ENCODE measurements around the gene NOS1AP. TPM values are rescaled to one million over a fixed set of nuclear protein-coding genes. Genes with fewer than 3 reads are reported as not detected.

NOS1AP gene
- total RNA-seq, 1 experiment from 2014 or later, result 14.7 TPM

DNA sequence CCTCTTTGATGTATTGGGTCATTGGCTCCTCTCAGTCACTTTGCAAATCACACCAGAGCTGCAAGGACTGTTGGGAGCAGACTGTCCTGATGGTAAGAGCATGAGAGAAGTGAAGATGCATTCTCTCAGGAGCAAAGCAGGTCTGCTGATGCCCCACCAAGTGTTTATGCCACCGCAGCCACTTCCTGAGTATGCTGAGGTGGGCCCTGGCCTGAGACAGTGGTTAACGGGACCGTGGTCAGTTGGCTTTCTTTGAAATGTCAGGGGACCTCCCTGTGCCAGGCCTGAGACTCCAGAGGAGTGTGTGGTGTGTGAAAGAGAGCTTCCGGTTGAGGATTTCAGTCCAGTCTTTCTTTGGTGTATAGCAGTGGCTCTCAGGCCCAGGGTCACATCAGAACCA is 227.7 kb downstream of the NOS1AP start:
- peaks cover 30% of the 10 kb centered on the region for H3K4me1 Mint-ChIP-seq
- no peaks in the 10 kb centered on the region for H3K9me3 Mint-ChIP-seq
- ATAC-seq (no peak), DNase-seq (ENCODE audit: low spot score) (no peak)
- no peak overlapping the region for H3K27ac Mint-ChIP-seq
- TF ChIP-seq RORB (CRISPR knock-in tag; IDR thresholded peaks at IDR 0.05), result no peak
- no peak for TF ChIP-seq NR2C2 (CRISPR knock-in tag; IDR thresholded peaks at IDR 0.05)
- TF ChIP-seq, protein P1, sequence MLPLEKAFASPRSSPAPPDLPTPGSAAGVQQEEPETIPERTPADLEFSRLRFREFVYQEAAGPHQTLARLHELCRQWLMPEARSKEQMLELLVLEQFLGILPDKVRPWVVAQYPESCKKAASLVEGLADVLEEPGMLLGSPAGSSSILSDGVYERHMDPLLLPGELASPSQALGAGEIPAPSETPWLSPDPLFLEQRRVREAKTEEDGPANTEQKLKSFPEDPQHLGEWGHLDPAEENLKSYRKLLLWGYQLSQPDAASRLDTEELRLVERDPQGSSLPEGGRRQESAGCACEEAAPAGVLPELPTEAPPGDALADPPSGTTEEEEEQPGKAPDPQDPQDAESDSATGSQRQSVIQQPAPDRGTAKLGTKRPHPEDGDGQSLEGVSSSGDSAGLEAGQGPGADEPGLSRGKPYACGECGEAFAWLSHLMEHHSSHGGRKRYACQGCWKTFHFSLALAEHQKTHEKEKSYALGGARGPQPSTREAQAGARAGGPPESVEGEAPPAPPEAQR (CRISPR knock-in tag; IDR thresholded peaks at IDR 0.05), result no peak
- TF ChIP-seq GRHL2 (CRISPR knock-in tag; IDR thresholded peaks at IDR 0.05; ENCODE audit: insufficient replicate concordance, severe bottlenecking), result no peak
- CTCF ChIA-PET, result interaction anchor here (1.2 kb wide), 1 partner anchor 241 kb away, joined by 3 read pairs; no protein-coding TSS in a partner anchor
- no peaks in the 10 kb centered on the region for H3K27me3 Mint-ChIP-seq (ENCODE audit: low read depth)
- POLR2A ChIA-PET, result interaction anchor here (0.6 kb wide), 1 partner anchor 27 kb away, joined by 5 read pairs; no protein-coding TSS in a partner anchor
- H3K36me3 Mint-ChIP-seq, result no peaks in the 10 kb centered on the region
- no peak overlapping the region for H3K4me3 Mint-ChIP-seq

DNA sequence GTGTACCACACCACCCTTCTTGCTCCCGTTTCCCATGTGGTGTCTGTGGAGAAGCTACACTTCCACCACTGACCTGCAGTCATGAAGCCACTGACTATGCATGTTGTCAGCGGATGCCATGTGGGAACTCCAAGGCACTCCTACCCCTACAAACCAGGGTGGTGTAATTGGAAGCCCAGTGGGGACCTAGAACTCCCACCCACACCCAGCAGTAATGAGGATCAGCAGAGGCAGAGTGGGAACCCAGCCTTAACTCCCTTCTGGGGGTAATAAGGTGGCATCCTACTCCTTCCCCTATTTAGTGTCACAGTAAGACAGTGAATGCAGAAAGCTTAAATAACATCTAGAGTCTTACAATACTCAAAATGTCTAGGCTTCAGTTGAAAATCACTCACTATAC is 228.8 kb downstream of the NOS1AP start:
- no peaks in the 10 kb centered on the region for H3K9me3 Mint-ChIP-seq
- DNase-seq (ENCODE audit: low spot score), result no peak
- peaks cover 23% of the 10 kb centered on the region for H3K4me1 Mint-ChIP-seq
- H3K27me3 Mint-ChIP-seq (ENCODE audit: low read depth), result no peaks in the 10 kb centered on the region
- ChIA-PET POLR2A (no interaction called here), CTCF (no interaction called here)
- H3K36me3 Mint-ChIP-seq, result no peaks in the 10 kb centered on the region
- no peak for ATAC-seq
- H3K4me3 Mint-ChIP-seq, result no peak overlapping the region
- TF ChIP-seq ZNF232 (CRISPR knock-in tag; IDR thresholded peaks at IDR 0.05), result no peak
- no peak overlapping the region for H3K27ac Mint-ChIP-seq

DNA sequence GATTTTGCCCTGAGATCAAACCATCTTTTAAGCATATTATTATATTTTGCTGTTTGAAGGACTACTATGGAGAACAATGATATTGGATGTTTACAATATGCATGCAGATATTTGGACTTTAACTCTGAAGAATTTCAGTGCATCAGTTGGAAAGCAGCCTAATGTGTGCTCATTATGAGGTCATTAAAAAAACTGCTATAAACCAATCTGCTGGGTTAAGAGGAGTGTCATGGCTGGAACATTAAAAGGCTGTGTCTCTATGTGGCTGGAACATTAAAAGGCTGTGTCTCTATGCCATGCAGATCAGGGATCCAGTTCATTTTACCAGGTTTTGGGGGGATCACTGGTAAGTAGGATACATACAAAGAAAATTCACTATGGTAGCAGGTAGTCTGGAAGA is 229.5 kb downstream of the NOS1AP start:
- Mint-ChIP-seq H3K36me3 (no peaks in the 10 kb centered on the region), H3K9me3 (no peaks in the 10 kb centered on the region), H3K27me3 (ENCODE audit: low read depth) (no peaks in the 10 kb centered on the region), H3K27ac (no peak overlapping the region), H3K4me1 (peaks cover 19% of the 10 kb centered on the region), H3K4me3 (no peak overlapping the region)
- ChIA-PET POLR2A (no interaction called here), CTCF (interaction anchor here (1.2 kb wide), 1 partner anchor 258 kb away, joined by 3 read pairs; no protein-coding TSS in a partner anchor)
- TF ChIP-seq MXD4 (CRISPR knock-in tag; IDR thresholded peaks at IDR 0.05; ENCODE audit: borderline replicate concordance), result no peak
- no peak for TF ChIP-seq SMAD3 (CRISPR knock-in tag; IDR thresholded peaks at IDR 0.05; ENCODE audit: borderline replicate concordance)
- TF ChIP-seq, protein P2, sequence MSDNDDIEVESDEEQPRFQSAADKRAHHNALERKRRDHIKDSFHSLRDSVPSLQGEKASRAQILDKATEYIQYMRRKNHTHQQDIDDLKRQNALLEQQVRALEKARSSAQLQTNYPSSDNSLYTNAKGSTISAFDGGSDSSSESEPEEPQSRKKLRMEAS (CRISPR knock-in tag; IDR thresholded peaks at IDR 0.05), result no peak
- TF ChIP-seq ZNF263 (CRISPR knock-in tag; IDR thresholded peaks at IDR 0.05; ENCODE audit: low read depth), result no peak
- TF ChIP-seq HMGA2 (CRISPR knock-in tag; IDR thresholded peaks at IDR 0.05), result no peak
- TF ChIP-seq, protein P3, sequence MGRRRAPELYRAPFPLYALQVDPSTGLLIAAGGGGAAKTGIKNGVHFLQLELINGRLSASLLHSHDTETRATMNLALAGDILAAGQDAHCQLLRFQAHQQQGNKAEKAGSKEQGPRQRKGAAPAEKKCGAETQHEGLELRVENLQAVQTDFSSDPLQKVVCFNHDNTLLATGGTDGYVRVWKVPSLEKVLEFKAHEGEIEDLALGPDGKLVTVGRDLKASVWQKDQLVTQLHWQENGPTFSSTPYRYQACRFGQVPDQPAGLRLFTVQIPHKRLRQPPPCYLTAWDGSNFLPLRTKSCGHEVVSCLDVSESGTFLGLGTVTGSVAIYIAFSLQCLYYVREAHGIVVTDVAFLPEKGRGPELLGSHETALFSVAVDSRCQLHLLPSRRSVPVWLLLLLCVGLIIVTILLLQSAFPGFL (CRISPR knock-in tag; IDR thresholded peaks at IDR 0.05; ENCODE audit: borderline replicate concordance), result no peak
- no peak for TF ChIP-seq OVOL2 (CRISPR knock-in tag; IDR thresholded peaks at IDR 0.05; ENCODE audit: borderline replicate concordance)
- TF ChIP-seq GTF2I (CRISPR knock-in tag; conservative IDR thresholded peaks at IDR 0.05), result no peak
- DNase-seq (ENCODE audit: low spot score) (no peak), ATAC-seq (no peak)

DNA sequence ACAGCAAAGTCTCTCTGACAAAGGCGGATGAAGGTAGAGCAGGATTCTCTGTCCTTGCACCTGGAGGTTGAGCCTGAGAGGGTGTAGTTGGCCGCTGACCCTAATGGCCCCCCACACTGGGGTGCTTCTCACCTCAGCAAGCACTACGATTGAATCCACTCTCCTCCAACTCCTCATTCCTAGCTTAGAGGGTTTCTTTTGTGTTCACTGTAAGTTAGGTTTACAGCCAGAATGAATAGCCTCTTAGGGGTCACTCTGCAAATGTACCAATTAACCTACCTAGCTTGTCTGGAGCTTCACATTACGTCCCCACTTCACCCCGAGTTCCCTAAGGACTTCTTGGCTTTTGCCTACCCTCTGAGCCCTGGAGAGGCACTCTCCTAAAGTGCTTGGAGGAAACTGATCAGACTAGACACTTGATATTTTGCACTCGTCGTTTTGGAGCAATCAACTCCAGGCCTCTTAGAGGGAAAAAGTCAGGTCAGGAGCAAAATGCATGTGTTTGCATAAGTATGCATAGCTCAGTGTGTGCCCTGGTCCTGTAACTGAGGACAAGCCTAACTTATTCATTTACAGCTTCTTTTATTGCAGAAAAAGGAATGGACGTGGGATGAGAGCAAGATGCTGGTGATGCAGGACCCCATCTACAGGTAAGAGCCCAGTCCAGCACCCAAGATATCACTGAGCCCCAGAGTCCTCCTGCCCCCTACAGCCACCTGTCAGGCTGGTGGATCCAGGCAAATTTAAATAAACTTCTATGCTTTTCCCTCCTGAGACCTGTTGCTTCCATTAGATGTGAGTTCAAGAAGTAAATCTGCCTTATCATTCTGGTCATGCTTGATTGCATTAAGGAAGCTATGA is 230.8 kb downstream of the NOS1AP start:
- Mint-ChIP-seq H3K4me3 (no peak overlapping the region), H3K36me3 (no peaks in the 10 kb centered on the region), H3K9me3 (no peaks in the 10 kb centered on the region), H3K27me3 (ENCODE audit: low read depth) (no peaks in the 10 kb centered on the region), H3K27ac (peak overlapping the region; percentile 25), H3K4me1 (peaks cover 19% of the 10 kb centered on the region)
- no peak for DNase-seq (ENCODE audit: low spot score)
- TF ChIP-seq, protein P4, sequence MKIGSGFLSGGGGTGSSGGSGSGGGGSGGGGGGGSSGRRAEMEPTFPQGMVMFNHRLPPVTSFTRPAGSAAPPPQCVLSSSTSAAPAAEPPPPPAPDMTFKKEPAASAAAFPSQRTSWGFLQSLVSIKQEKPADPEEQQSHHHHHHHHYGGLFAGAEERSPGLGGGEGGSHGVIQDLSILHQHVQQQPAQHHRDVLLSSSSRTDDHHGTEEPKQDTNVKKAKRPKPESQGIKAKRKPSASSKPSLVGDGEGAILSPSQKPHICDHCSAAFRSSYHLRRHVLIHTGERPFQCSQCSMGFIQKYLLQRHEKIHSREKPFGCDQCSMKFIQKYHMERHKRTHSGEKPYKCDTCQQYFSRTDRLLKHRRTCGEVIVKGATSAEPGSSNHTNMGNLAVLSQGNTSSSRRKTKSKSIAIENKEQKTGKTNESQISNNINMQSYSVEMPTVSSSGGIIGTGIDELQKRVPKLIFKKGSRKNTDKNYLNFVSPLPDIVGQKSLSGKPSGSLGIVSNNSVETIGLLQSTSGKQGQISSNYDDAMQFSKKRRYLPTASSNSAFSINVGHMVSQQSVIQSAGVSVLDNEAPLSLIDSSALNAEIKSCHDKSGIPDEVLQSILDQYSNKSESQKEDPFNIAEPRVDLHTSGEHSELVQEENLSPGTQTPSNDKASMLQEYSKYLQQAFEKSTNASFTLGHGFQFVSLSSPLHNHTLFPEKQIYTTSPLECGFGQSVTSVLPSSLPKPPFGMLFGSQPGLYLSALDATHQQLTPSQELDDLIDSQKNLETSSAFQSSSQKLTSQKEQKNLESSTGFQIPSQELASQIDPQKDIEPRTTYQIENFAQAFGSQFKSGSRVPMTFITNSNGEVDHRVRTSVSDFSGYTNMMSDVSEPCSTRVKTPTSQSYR (CRISPR knock-in tag; IDR thresholded peaks at IDR 0.05), result 0 out of 2 replicates have a peak, but pooled peaks have one; percentile 26
- no peak for TF ChIP-seq TCF7 (CRISPR knock-in tag; IDR thresholded peaks at IDR 0.05; ENCODE audit: low read depth)
- no peak for TF ChIP-seq GRHL2 (CRISPR knock-in tag; IDR thresholded peaks at IDR 0.05; ENCODE audit: insufficient replicate concordance, severe bottlenecking)
- TF ChIP-seq, protein P5, sequence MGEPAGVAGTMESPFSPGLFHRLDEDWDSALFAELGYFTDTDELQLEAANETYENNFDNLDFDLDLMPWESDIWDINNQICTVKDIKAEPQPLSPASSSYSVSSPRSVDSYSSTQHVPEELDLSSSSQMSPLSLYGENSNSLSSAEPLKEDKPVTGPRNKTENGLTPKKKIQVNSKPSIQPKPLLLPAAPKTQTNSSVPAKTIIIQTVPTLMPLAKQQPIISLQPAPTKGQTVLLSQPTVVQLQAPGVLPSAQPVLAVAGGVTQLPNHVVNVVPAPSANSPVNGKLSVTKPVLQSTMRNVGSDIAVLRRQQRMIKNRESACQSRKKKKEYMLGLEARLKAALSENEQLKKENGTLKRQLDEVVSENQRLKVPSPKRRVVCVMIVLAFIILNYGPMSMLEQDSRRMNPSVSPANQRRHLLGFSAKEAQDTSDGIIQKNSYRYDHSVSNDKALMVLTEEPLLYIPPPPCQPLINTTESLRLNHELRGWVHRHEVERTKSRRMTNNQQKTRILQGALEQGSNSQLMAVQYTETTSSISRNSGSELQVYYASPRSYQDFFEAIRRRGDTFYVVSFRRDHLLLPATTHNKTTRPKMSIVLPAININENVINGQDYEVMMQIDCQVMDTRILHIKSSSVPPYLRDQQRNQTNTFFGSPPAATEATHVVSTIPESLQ (CRISPR knock-in tag; IDR thresholded peaks at IDR 0.05), result no peak
- ChIA-PET CTCF (interaction anchor here (0.7 to 1.9 kb wide), 12 partner anchors 9 to 263 kb away, joined by 3 to 20 read pairs (median 4); no protein-coding TSS in a partner anchor), POLR2A (interaction anchor here (1.2 kb wide), 1 partner anchor 230 kb away, joined by 4 read pairs; no protein-coding TSS in a partner anchor)
- peak; percentile 90 for ATAC-seq

Measured in WTC11 (cell line).